DMS53 treated with DMSO at 0.1 percent for 48 hours (cell line): ENCODE data around the gene SLITRK5.

ENCODE experiments used
- DNase-seq: peaks from one replicate; lab custom pipeline; 2025; ENCODE audit not compliant: unreplicated experiment; lab: John Stamatoyannopoulos, UW

SLITRK5 gene

GRCh38 chr13:87712012-87712411 is 40.8 kb downstream of the SLITRK5 start:
- no peak for DNase-seq
